HG03280 (cell line): Measurements from ENCODE around the gene DUSP22.

Source experiments
- ATAC-seq: cut with Tn5 transposase; IDR thresholded peaks from one replicate; pipeline ENCODE4 v1.9.1; 2021; ENCODE audit warnings: mild to moderate bottlenecking, moderate library complexity; ENCODE audit not compliant: unreplicated experiment

DUSP22 gene

GRCh38 chr6:391559-392440 lies 99.5 kb downstream of the DUSP22 start, which contains the start of gene IRF4:
Gene IRF4 (plus strand): TSS chr6:391752. CDS start chr6:393153, 1,401 bp downstream.
- peak; percentile 42 for ATAC-seq

GRCh38 chr6:392441-393390 lies 100.4 kb downstream of the DUSP22 start:
- no peak for ATAC-seq

- no peak for ATAC-seq
Observed at GRCh38 chr6:393391-394221, 101.3 kb downstream of the DUSP22 start.

- ATAC-seq = no peak
Observed at GRCh38 chr6:394641-395289, 102.5 kb downstream of the DUSP22 start.

GRCh38 chr6:395432-396125 lies 103.3 kb downstream of the DUSP22 start:
- ATAC-seq = no peak

- ATAC-seq = no peak
Observed at GRCh38 chr6:396126-396520, 103.8 kb downstream of the DUSP22 start.

GRCh38 chr6:397056-397455 lies 104.8 kb downstream of the DUSP22 start:
- ATAC-seq = no peak

GRCh38 chr6:397604-398003 lies 105.3 kb downstream of the DUSP22 start:
- no peak for ATAC-seq

- ATAC-seq = no peak
Observed at GRCh38 chr6:398065-398464, 105.8 kb downstream of the DUSP22 start.

GRCh38 chr6:398558-399078 lies 106.3 kb downstream of the DUSP22 start:
- ATAC-seq = no peak

- peak; percentile 41 for ATAC-seq
Observed at GRCh38 chr6:399785-400534, 107.7 kb downstream of the DUSP22 start.

GRCh38 chr6:400815-401214 lies 108.5 kb downstream of the DUSP22 start:
- ATAC-seq = no peak
